Measurements from ENCODE around the gene USP8.

DNA sequence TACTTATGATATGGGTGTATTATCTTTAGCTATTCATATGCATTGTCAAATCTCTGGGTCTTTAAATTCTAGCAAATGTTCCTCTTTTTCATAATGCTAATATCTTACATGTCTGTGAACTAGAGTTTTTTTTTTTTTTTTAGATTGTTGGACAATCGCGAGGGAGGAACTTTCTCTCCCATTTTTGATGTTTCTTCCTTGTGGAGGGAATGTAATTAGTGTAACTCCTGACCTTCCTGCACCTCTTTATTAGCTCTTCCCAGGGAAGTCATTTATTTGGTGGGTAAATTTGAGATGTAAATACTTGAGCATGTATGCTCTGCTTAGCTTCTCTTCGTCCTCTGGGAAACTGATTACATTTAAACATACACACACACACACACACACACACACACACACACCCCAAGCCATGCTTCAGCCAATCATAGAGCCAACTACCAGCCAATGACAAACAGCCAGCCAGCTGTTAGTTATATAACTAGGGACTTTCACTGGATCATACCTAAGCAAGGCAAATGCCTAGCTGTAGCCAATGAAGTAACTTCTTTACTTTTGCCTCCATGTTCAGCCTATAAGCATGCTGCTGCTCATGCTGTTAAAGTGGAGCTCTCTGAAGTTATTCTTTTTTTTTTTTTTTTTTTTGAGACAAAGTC lies 8.3 kb upstream of the USP8 start:
- TF ChIP-seq EZH2phosphoT487 (IDR thresholded peaks at IDR 0.05; ENCODE audit: insufficient read depth, low read depth) (no peak), EZH2 (IDR thresholded peaks at IDR 0.05; ENCODE audit: insufficient read depth, poor library complexity, severe bottlenecking) (no peak)

Data from GM23248 (cell line).